ENCODE data around the gene BBX. TPM values are rescaled to one million over a fixed set of nuclear protein-coding genes. Genes with fewer than 3 reads are reported as not detected.

The BBX gene
- total RNA-seq, 1 experiment from 2014 or later, result 73.2 TPM

- no TSS peak for BruUV-seq (replicated peaks)
- Mint-ChIP-seq H3K9me3 (ENCODE audit: unreplicated experiment) (no peaks in the 10 kb centered on the region), H3K4me3 (ENCODE audit: unreplicated experiment) (no peak overlapping the region), H3K27ac (ENCODE audit: low read depth, unreplicated experiment) (no peak overlapping the region), H3K27me3 (ENCODE audit: insufficient read depth, unreplicated experiment) (no peaks in the 10 kb centered on the region), H3K36me3 (ENCODE audit: insufficient read depth, unreplicated experiment) (no peaks in the 10 kb centered on the region), H3K4me1 (ENCODE audit: insufficient read depth, unreplicated experiment) (peaks cover 7% of the 10 kb centered on the region)
- no peak for DNase-seq (ENCODE audit: unreplicated experiment)
- CTCF ChIA-PET, result interaction anchor here (1.0 to 2.0 kb wide), 4 partner anchors 17 to 84 kb away, joined by 3 to 7 read pairs (median 4); no protein-coding TSS in a partner anchor
- TF ChIP-seq CTCF (IDR thresholded peaks at IDR 0.05; ENCODE audit: unreplicated experiment), result no peak
- POLR2A ChIA-PET, result interaction anchor here (0.7 kb wide), 1 partner anchor 102 kb away, joined by 3 read pairs; no protein-coding TSS in a partner anchor
- intact Hi-C loops (cut with micrococcal nuclease), result no loop called here
These were observed 69.3 kb downstream of the BBX start for GRCh38 chr3:107592073-107592472.

DNA sequence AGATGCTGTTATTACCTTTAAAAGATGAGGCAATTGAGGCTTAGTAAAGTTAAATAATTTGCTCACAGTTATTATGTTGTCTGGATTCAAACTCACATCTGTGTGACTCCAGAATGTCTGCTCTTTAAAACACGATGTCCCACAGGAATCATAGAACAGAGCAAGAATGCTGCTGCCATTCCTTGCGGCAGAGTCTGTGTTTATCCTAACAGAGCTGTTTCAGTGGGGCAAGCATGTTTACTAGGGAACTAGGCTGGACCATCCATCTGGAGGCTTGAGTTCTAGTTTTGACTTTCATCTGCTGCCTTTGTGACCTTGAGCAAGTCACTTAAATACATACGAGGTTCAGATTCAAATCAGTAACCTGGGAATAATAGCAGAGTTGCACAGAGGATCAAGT lies 72.1 kb downstream of the BBX start:
- no peak for DNase-seq (ENCODE audit: unreplicated experiment)
- intact Hi-C loops (cut with micrococcal nuclease), result no loop called here
- no peaks in the 10 kb centered on the region for H3K27me3 Mint-ChIP-seq (ENCODE audit: insufficient read depth, unreplicated experiment)
- ChIA-PET CTCF (interaction anchor here (0.8 to 1.2 kb wide), 3 partner anchors 21 to 463 kb away, joined by 3 read pairs; no protein-coding TSS in a partner anchor), POLR2A (no interaction called here)
- BruUV-seq (replicated peaks), result no TSS peak
- H3K27ac Mint-ChIP-seq (ENCODE audit: low read depth, unreplicated experiment), result no peak overlapping the region
- no peak for TF ChIP-seq CTCF (IDR thresholded peaks at IDR 0.05; ENCODE audit: unreplicated experiment)
- H3K4me1 Mint-ChIP-seq (ENCODE audit: insufficient read depth, unreplicated experiment), result peaks cover 19% of the 10 kb centered on the region
- H3K9me3 Mint-ChIP-seq (ENCODE audit: unreplicated experiment), result no peaks in the 10 kb centered on the region
- no peak overlapping the region for H3K4me3 Mint-ChIP-seq (ENCODE audit: unreplicated experiment)
- H3K36me3 Mint-ChIP-seq (ENCODE audit: insufficient read depth, unreplicated experiment), result no peaks in the 10 kb centered on the region

GRCh38 chr3:107596639-107597038 lies 73.9 kb downstream of the BBX start:
- TF ChIP-seq CTCF (IDR thresholded peaks at IDR 0.05; ENCODE audit: unreplicated experiment), result no peak
- Mint-ChIP-seq H3K4me1 (ENCODE audit: insufficient read depth, unreplicated experiment) (peaks cover 21% of the 10 kb centered on the region), H3K27ac (ENCODE audit: low read depth, unreplicated experiment) (no peak overlapping the region), H3K36me3 (ENCODE audit: insufficient read depth, unreplicated experiment) (no peaks in the 10 kb centered on the region), H3K9me3 (ENCODE audit: unreplicated experiment) (no peaks in the 10 kb centered on the region), H3K4me3 (ENCODE audit: unreplicated experiment) (no peak overlapping the region), H3K27me3 (ENCODE audit: insufficient read depth, unreplicated experiment) (no peaks in the 10 kb centered on the region)
- no TSS peak for BruUV-seq (replicated peaks)
- ChIA-PET POLR2A (interaction anchor here (1.1 kb wide), 1 partner anchor 28 kb away, joined by 3 read pairs; no protein-coding TSS in a partner anchor), CTCF (no interaction called here)
- intact Hi-C loops (cut with micrococcal nuclease), result no loop called here
- no peak for DNase-seq (ENCODE audit: unreplicated experiment)

DNA sequence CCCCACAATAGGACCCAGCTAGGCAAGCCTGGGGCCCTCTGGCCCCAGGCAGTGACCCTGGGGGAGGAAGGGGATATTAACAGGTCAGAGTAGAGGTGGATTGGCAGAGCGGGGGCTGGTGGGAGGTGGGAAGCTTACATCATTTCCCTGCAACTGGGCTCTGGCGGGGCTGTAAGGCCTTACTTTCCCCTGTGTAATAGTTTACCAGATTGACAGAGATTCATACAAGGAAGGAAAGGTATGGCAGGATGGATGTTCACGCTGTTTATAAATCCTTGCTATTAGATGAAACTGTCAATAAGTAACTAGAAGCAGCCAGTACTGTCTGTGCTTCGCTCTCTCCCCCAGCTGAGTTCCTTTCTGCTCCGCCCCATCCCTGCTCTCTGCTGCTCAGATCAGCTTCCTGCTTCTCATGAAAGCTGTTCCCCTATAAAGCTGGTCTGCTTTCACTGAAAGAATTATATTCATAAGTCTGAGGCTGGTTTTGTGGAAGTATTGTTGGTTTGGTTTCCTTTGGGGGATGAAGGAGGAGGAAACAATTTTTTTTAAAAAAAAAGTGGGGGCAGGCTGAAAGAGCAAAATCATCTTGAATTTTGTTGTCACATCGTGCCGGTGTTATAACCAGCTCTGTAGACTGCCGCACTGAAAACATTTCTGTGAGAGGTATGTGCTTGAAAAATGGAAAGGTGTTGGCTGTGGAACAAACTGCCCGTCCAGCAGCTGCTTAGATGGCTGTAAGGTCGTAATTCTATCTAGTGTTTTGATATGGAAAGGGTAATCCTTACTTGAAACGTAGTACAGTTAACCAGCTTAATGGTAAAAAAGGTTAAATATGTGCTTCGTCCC lies 76.4 kb downstream of the BBX start:
- Mint-ChIP-seq H3K27me3 (ENCODE audit: insufficient read depth, unreplicated experiment) (no peaks in the 10 kb centered on the region), H3K27ac (ENCODE audit: low read depth, unreplicated experiment) (peak overlapping the region; percentile 89), H3K4me3 (ENCODE audit: unreplicated experiment) (peak overlapping the region; percentile 65), H3K4me1 (ENCODE audit: insufficient read depth, unreplicated experiment) (peaks cover 21% of the 10 kb centered on the region), H3K36me3 (ENCODE audit: insufficient read depth, unreplicated experiment) (no peaks in the 10 kb centered on the region), H3K9me3 (ENCODE audit: unreplicated experiment) (no peaks in the 10 kb centered on the region)
- TSS peak; percentile 10 for BruUV-seq (replicated peaks)
- no peak for TF ChIP-seq CTCF (IDR thresholded peaks at IDR 0.05; ENCODE audit: unreplicated experiment)
- ChIA-PET POLR2A (interaction anchor here (0.6 to 2.6 kb wide), 14 partner anchors 9 to 1574 kb away, joined by 3 to 12 read pairs (median 4); partner anchors contain the start of gene BBX), CTCF (interaction anchor here (0.5 to 2.7 kb wide), 9 partner anchors 14 to 327 kb away, joined by 3 to 7 read pairs (median 4); no protein-coding TSS in a partner anchor)
- intact Hi-C loops (cut with micrococcal nuclease), result no loop called here
- DNase-seq (ENCODE audit: unreplicated experiment), result peak; percentile 34
